Testis (tissue), 2 donors: ENCODE measurements around the gene SMG9.

Source experiments
- CTCF ChIP-seq, 3 experiments: fragments of 450-650 bp in 2 of 3; fragments of 200-600 bp in 1 of 3; sonication (generic) in 1 of 3; IDR thresholded peaks; one replicate each; pipeline ENCODE4 v1.5.1; 2016 to 2019; ENCODE audit warnings: antibody characterized with exemption in 3 of 3, mild to moderate bottlenecking in 2 of 3, moderate library complexity in 1 of 3
- POLR2A ChIP-seq: fragments of 450-650 bp; IDR thresholded peaks from one replicate; pipeline ENCODE4 v1.6.1; 2017; ENCODE audit warnings: antibody characterized with exemption, mild to moderate bottlenecking, moderate library complexity

- TF ChIP-seq CTCF (IDR thresholded peaks at IDR 0.05): no peak
- TF ChIP-seq POLR2A: no peak
Observed at GRCh38 chr19:43681821-43682220, 72.9 kb downstream of the SMG9 start.
